Cardiac muscle cell (in vitro differentiated cells and primary cell): ENCODE data around the gene AXDND1. TPM values are rescaled to one million over a fixed set of nuclear protein-coding genes. Genes with fewer than 3 reads are reported as not detected.
"Not testable (repeated sequence)": the region's sequence is repeated elsewhere in the genome, so short reads cannot be mapped to it uniquely, and the experiment has no call there.

ENCODE experiments used
- DNase-seq, 2 donors: peaks; one replicate each; pipeline versions ENCODE4 v3.0.0 to v3.0.0-alpha.2; 2010 to 2017; ENCODE audit warnings: low read depth in 1 of 2, low spot score in 1 of 2
- H3K27ac ChIP-seq: fragments of 200-600 bp; sonication (generic); 2 replicates; pipeline ENCODE4 v1.5.1; 2016
- H3K27me3 ChIP-seq: fragments of 200-600 bp; sonication (generic); 2 replicates; pipeline ENCODE4 v1.6.0; 2016; ENCODE audit warnings: control low read depth
- H3K36me3 ChIP-seq: fragments of 200-600 bp; sonication (generic); 2 replicates; pipeline ENCODE4 v1.5.1; 2016; ENCODE audit warnings: control low read depth
- H3K4me1 ChIP-seq: fragments of 200-600 bp; sonication (generic); 2 replicates; pipeline ENCODE4 v1.8.1; 2017; ENCODE audit warnings: low read depth, mild to moderate bottlenecking, mixed run types
- H3K4me3 ChIP-seq: fragments of 200-600 bp; sonication (generic); 2 replicates; pipeline ENCODE4 v1.5.1; 2016; ENCODE audit warnings: mild to moderate bottlenecking
- H3K9me3 ChIP-seq: fragments of 200-600 bp; sonication (generic); 2 replicates; pipeline ENCODE4 v1.5.1; 2017; ENCODE audit warnings: low read depth, mild to moderate bottlenecking, control low read depth
- CTCF ChIP-seq: IDR thresholded peaks from 2 replicates; pipeline ENCODE4 v1.5.1; 2012; ENCODE audit warnings: low read depth, mild to moderate bottlenecking, low read length
- polyA plus RNA-seq: library from polyadenylated mRNA; unstranded; fragments of >200 nt; fragmentation: Nextera tagmentation; extraction: Ambion mirVana; gene quantifications from 2 replicates; pipeline ENCODE4 v1.2.1, GENCODE V29; 2016
- total RNA-seq: library from RNA; depleted of rRNA; stranded (reverse); fragments of >200 nt; gene quantifications from 2 replicates; pipeline ENCODE4 v1.2.3, GENCODE V29; 2016

The AXDND1 gene
- total and polyA plus RNA-seq, 2 experiments from 2014 or later, result 0.54 to 0.70 TPM

GRCh38 chr1:179440971-179441370 is 75.2 kb downstream of the AXDND1 start:
- Histone ChIP-seq H3K9me3 (no peaks in the 10 kb centered on the region), H3K4me3 (no peak overlapping the region)
- no peak for TF ChIP-seq CTCF

GRCh38 chr1:179441501-179441900 is 75.7 kb downstream of the AXDND1 start:
- Histone ChIP-seq H3K27me3 (no peaks in the 10 kb centered on the region), H3K36me3 (no peaks in the 10 kb centered on the region), H3K4me1 (no peaks in the 10 kb centered on the region), H3K4me3 (no peak overlapping the region), H3K9me3 (no peaks in the 10 kb centered on the region), H3K27ac (no peak overlapping the region)
- DNase-seq, result peak; percentile 0 to 2
- TF ChIP-seq CTCF, result no peak

More at GRCh38 chr1:179440971-179441370, 75.2 kb downstream of the AXDND1 start:
- DNase-seq, result no peak
- Histone ChIP-seq H3K27ac (no peak overlapping the region), H3K4me1 (no peaks in the 10 kb centered on the region), H3K36me3 (no peaks in the 10 kb centered on the region), H3K27me3 (no peaks in the 10 kb centered on the region)

- not testable (repeated sequence) for H3K9me3 ChIP-seq, H3K4me1 ChIP-seq, H3K27me3 ChIP-seq, H3K36me3 ChIP-seq, DNase-seq, H3K4me3 ChIP-seq, H3K27ac ChIP-seq
Observed at GRCh38 chr1:179442846-179443245, 77.1 kb downstream of the AXDND1 start.

GRCh38 chr1:179445593-179445992 is 79.8 kb downstream of the AXDND1 start:
- no peak for TF ChIP-seq CTCF
- H3K9me3 ChIP-seq, result no peaks in the 10 kb centered on the region
- H3K36me3 ChIP-seq, result no peaks in the 10 kb centered on the region
- no peaks in the 10 kb centered on the region for H3K4me1 ChIP-seq
- no peak for DNase-seq
- no peak overlapping the region for H3K4me3 ChIP-seq
- H3K27ac ChIP-seq, result no peak overlapping the region
- no peaks in the 10 kb centered on the region for H3K27me3 ChIP-seq

GRCh38 chr1:179447489-179447888 is 81.7 kb downstream of the AXDND1 start:
- DNase-seq, result peak; percentile 1 to 8
- peak; percentile 31 for TF ChIP-seq CTCF
- H3K27ac ChIP-seq, result no peak overlapping the region
- H3K36me3 ChIP-seq, result no peaks in the 10 kb centered on the region
- H3K27me3 ChIP-seq, result no peaks in the 10 kb centered on the region
- H3K4me3 ChIP-seq, result no peak overlapping the region
- no peaks in the 10 kb centered on the region for H3K9me3 ChIP-seq
- H3K4me1 ChIP-seq, result no peaks in the 10 kb centered on the region

- Histone ChIP-seq H3K27ac (no peak overlapping the region), H3K9me3 (no peaks in the 10 kb centered on the region), H3K4me3 (no peak overlapping the region), H3K36me3 (no peaks in the 10 kb centered on the region), H3K4me1 (no peaks in the 10 kb centered on the region), H3K27me3 (no peaks in the 10 kb centered on the region)
- no peak for TF ChIP-seq CTCF
- DNase-seq, result peak in 1 of 2 donors; percentile 13
Observed at GRCh38 chr1:179448437-179449149, 82.8 kb downstream of the AXDND1 start.

GRCh38 chr1:179459606-179460206 is 93.9 kb downstream of the AXDND1 start:
- not testable (repeated sequence) for H3K9me3 ChIP-seq, H3K36me3 ChIP-seq, H3K27me3 ChIP-seq, H3K4me3 ChIP-seq, DNase-seq, H3K4me1 ChIP-seq, H3K27ac ChIP-seq

GRCh38 chr1:179465661-179466060 is 99.9 kb downstream of the AXDND1 start:
- DNase-seq, H3K9me3 ChIP-seq, H3K4me1 ChIP-seq, H3K27me3 ChIP-seq, H3K27ac ChIP-seq, H3K4me3 ChIP-seq, H3K36me3 ChIP-seq: not testable (repeated sequence)
